Mesothelial cell of epicardium (in vitro differentiated cells): ENCODE measurements around the gene OR10A6. TPM values are rescaled to one million over a fixed set of nuclear protein-coding genes. Genes with fewer than 3 reads are reported as not detected.

Source experiments
- DNase-seq, 2 experiments: peaks; one replicate each; pipeline ENCODE4 v3.0.0; 2021; ENCODE audit warnings: low spot score in 2 of 2; ENCODE audit not compliant: unreplicated experiment in 2 of 2
- H3K27ac Mint-ChIP-seq: 2 replicates; pipeline ENCODE4 v1.8.0; 2021; ENCODE audit warnings: mixed read lengths
- H3K27me3 Mint-ChIP-seq: 2 replicates; pipeline ENCODE4 v1.8.0; 2021; ENCODE audit warnings: low read depth, mixed read lengths
- H3K36me3 Mint-ChIP-seq: 2 replicates; pipeline ENCODE4 v1.8.0; 2021; ENCODE audit warnings: mixed read lengths
- H3K4me1 Mint-ChIP-seq: 2 replicates; pipeline ENCODE4 v1.8.0; 2021; ENCODE audit warnings: mixed read lengths
- H3K4me3 Mint-ChIP-seq: 2 replicates; pipeline ENCODE4 v1.8.0; 2021; ENCODE audit warnings: mild to moderate bottlenecking, moderate library complexity, mixed read lengths
- H3K9me3 Mint-ChIP-seq: 2 replicates; pipeline ENCODE4 v1.8.0; 2021; ENCODE audit warnings: mixed read lengths
- CTCF ChIP-seq: fragments of 200-600 bp; sonication (generic); IDR thresholded peaks from one replicate; pipeline ENCODE4 v1.5.0; 2021; ENCODE audit warnings: antibody characterized with exemption; ENCODE audit not compliant: unreplicated experiment
- total RNA-seq: library from RNA; stranded (reverse); gene quantifications from 3 replicates; pipeline ENCODE4 v1.2.1, GENCODE V29; 2021

The OR10A6 gene
- total RNA-seq, 1 donor from 2014 or later = not detected

- no peak for DNase-seq
- peaks cover 7% of the 10 kb centered on the region for H3K36me3 Mint-ChIP-seq
- H3K4me1 Mint-ChIP-seq = peaks cover 5% of the 10 kb centered on the region
- H3K27ac Mint-ChIP-seq = no peak overlapping the region
- no peaks in the 10 kb centered on the region for H3K27me3 Mint-ChIP-seq
- no peak overlapping the region for H3K4me3 Mint-ChIP-seq
- H3K9me3 Mint-ChIP-seq = peaks cover 11% of the 10 kb centered on the region
- no peak for TF ChIP-seq CTCF
These were observed 12.9 kb downstream of the OR10A6 start for GRCh38 chr11:7918141-7918540.

GRCh38 chr11:7911011-7911410 is 20.1 kb downstream of the OR10A6 start:
- no peak for TF ChIP-seq CTCF
- no peaks in the 10 kb centered on the region for H3K27me3 Mint-ChIP-seq
- H3K27ac Mint-ChIP-seq = no peak overlapping the region
- no peaks in the 10 kb centered on the region for H3K36me3 Mint-ChIP-seq
- no peak for DNase-seq
- H3K9me3 Mint-ChIP-seq = no peaks in the 10 kb centered on the region
- H3K4me1 Mint-ChIP-seq = peaks cover 29% of the 10 kb centered on the region
- no peak overlapping the region for H3K4me3 Mint-ChIP-seq

- H3K27ac Mint-ChIP-seq = no peak overlapping the region
- H3K4me1 Mint-ChIP-seq = peaks cover 36% of the 10 kb centered on the region
- no peaks in the 10 kb centered on the region for H3K9me3 Mint-ChIP-seq
- H3K27me3 Mint-ChIP-seq = no peaks in the 10 kb centered on the region
- H3K36me3 Mint-ChIP-seq = no peaks in the 10 kb centered on the region
- no peak overlapping the region for H3K4me3 Mint-ChIP-seq
- DNase-seq = no peak
- no peak for TF ChIP-seq CTCF
These were observed 20.7 kb downstream of the OR10A6 start for GRCh38 chr11:7910286-7910788.

- H3K9me3 Mint-ChIP-seq = no peaks in the 10 kb centered on the region
- H3K36me3 Mint-ChIP-seq = no peaks in the 10 kb centered on the region
- TF ChIP-seq CTCF = no peak
- H3K4me1 Mint-ChIP-seq = peaks cover 42% of the 10 kb centered on the region
- no peak for DNase-seq
- H3K27me3 Mint-ChIP-seq = no peaks in the 10 kb centered on the region
- peak overlapping the region; percentile 31 for H3K27ac Mint-ChIP-seq
- H3K4me3 Mint-ChIP-seq = no peak overlapping the region
These were observed 21.3 kb downstream of the OR10A6 start for GRCh38 chr11:7909585-7910285.

- Mint-ChIP-seq H3K36me3 (no peaks in the 10 kb centered on the region), H3K27ac (peak overlapping the region; percentile 95), H3K4me1 (peaks cover 56% of the 10 kb centered on the region)
These were observed 23.9 kb downstream of the OR10A6 start for GRCh38 chr11:7907121-7907520.

More at GRCh38 chr11:7907121-7907520, 23.9 kb downstream of the OR10A6 start:
- Mint-ChIP-seq H3K9me3 (no peaks in the 10 kb centered on the region), H3K27me3 (no peaks in the 10 kb centered on the region), H3K4me3 (no peak overlapping the region)
- no peak for DNase-seq
- no peak for TF ChIP-seq CTCF
